ENCODE results near the gene MMP13.
"Not testable (repeated sequence)": the region's sequence is repeated elsewhere in the genome, so short reads cannot be mapped to it uniquely, and the experiment has no call there.

- TF ChIP-seq CTCF (IDR thresholded peaks at IDR 0.05); POLR2A (IDR thresholded peaks at IDR 0.05); POLR2AphosphoS5 (IDR thresholded peaks at IDR 0.05; ENCODE audit: insufficient read depth in 1 of 2, low read depth in 1 of 2): not testable (repeated sequence)
Measured at GRCh38 chr11:102973698-102974097, 18.2 kb upstream of the MMP13 start.
